Activated naive CD8-positive, alpha-beta T cell treated with anti-CD3 and anti-CD28 coated beads, Interleukin-2, amount 50 U/mL, for 24 hours (primary cell): Measurements from ENCODE around the gene CNTRL.

ENCODE experiments used
- ATAC-seq: fragments of 150-1000 bp; cut with Tn5 transposase; one replicate; pipeline ENCODE4 v1.10.0; 2021
- DNase-seq: peaks from one replicate; pipeline ENCODE4 v3.0.0; 2021
- H3K27ac Mint-ChIP-seq: one replicate; pipeline ENCODE4 v1.8.0; 2021; ENCODE audit warnings: mild to moderate bottlenecking, mixed read lengths
- H3K27me3 Mint-ChIP-seq: one replicate; pipeline ENCODE4 v1.8.0; 2021; ENCODE audit warnings: mixed read lengths
- H3K36me3 Mint-ChIP-seq: one replicate; pipeline ENCODE4 v1.8.0; 2021; ENCODE audit warnings: low read depth, mixed read lengths
- H3K4me1 Mint-ChIP-seq: one replicate; pipeline ENCODE4 v1.8.0; 2021; ENCODE audit warnings: mixed read lengths
- H3K4me3 Mint-ChIP-seq: one replicate; pipeline ENCODE4 v1.8.0; 2021; ENCODE audit warnings: mild to moderate bottlenecking, moderate library complexity, mixed read lengths
- H3K9me3 Mint-ChIP-seq: one replicate; pipeline ENCODE4 v1.8.0; 2021; ENCODE audit warnings: mixed read lengths

Gene CNTRL

DNA sequence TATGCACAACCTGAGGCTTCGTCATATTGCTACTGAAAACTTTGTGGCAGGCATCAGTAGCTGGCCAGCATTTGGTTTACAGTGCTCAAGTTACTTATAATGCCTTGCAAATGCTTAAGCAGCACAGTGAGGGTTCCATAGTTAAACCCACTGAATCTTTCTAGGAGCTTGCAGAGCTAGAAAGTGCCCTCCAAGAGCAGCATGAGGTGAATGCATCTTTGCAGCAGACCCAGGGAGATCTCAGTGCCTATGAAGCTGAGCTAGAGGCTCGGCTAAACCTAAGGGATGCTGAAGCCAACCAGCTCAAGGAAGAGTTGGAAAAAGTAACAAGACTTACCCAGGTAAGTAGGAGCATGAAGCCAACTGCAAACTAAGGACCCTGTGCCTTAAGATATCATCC is 60.9 kb downstream of the CNTRL start:
- no peaks in the 10 kb centered on the region for H3K9me3 Mint-ChIP-seq
- no peaks in the 10 kb centered on the region for H3K27me3 Mint-ChIP-seq
- H3K27ac Mint-ChIP-seq, result peak overlapping the region; percentile 33
- H3K4me1 Mint-ChIP-seq, result peaks cover 34% of the 10 kb centered on the region
- no peak overlapping the region for H3K4me3 Mint-ChIP-seq
- DNase-seq, result no peak
- ATAC-seq, result no peak
- peaks cover 70% of the 10 kb centered on the region for H3K36me3 Mint-ChIP-seq

DNA sequence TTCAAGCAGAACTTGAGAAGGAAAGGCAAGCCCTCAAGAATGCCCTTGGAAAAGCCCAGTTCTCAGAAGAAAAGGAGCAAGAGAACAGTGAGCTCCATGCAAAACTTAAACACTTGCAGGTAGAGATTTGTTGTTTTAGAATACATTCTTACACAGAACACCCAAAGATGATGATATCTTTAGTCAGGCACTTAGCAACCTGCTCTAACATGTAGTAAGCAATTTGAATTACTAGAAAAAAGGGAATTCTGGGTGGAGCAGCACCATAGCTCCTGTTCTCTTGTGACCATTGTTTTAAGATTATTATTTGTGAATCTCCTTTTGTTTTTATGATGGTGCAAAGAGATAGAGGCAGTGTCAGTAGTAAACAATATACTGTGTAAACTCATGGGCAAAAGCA is 63.8 kb downstream of the CNTRL start:
- H3K27ac Mint-ChIP-seq, result no peak overlapping the region
- ATAC-seq (no peak), DNase-seq (no peak)
- H3K27me3 Mint-ChIP-seq, result no peaks in the 10 kb centered on the region
- H3K9me3 Mint-ChIP-seq, result no peaks in the 10 kb centered on the region
- H3K4me3 Mint-ChIP-seq, result no peak overlapping the region
- peaks cover 69% of the 10 kb centered on the region for H3K36me3 Mint-ChIP-seq
- H3K4me1 Mint-ChIP-seq, result peaks cover 5% of the 10 kb centered on the region

DNA sequence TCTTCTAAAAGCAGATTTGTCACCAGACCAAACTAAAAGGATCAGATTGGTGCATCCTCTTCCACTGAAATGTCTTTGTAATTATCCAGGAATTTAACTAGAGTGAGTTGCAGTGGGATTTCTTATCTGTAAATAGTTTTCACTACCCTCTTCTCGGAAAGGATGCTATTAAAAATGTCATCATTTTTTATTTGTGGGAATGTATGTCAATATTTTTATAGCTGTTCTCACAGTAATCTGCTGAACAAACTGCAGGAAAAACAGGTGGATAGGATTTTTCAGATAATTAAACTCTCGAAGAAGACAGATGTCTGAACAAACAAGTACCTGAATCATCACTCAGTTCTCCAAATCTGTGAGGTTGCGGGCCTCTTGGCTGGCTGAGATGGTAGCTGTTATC is 64.2 kb downstream of the CNTRL start:
- Mint-ChIP-seq H3K4me3 (no peak overlapping the region), H3K36me3 (peaks cover 70% of the 10 kb centered on the region), H3K4me1 (peaks cover 4% of the 10 kb centered on the region), H3K27ac (no peak overlapping the region), H3K9me3 (no peaks in the 10 kb centered on the region), H3K27me3 (no peaks in the 10 kb centered on the region)
- ATAC-seq, result no peak
- DNase-seq, result no peak

DNA sequence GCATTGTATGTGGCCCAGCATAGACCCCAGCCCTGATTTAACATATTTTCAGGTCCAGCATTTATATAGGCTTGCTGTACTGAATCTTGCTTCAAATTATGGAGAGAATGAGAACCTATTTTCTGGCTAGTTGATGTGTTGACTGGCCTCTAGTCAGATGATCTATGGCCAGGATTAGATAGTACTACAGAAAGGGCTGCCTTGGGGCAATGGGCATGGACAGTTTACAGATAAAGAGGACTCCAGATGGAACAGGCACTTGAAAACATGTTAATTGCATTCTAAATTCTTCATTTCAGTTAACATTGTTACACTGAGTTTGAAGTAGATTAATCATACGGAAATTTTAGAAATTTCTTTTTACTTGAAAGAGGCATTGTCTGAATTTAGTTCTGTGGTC is 65.4 kb downstream of the CNTRL start:
- Mint-ChIP-seq H3K9me3 (no peaks in the 10 kb centered on the region), H3K4me3 (no peak overlapping the region)
- no peak for ATAC-seq

DNA sequence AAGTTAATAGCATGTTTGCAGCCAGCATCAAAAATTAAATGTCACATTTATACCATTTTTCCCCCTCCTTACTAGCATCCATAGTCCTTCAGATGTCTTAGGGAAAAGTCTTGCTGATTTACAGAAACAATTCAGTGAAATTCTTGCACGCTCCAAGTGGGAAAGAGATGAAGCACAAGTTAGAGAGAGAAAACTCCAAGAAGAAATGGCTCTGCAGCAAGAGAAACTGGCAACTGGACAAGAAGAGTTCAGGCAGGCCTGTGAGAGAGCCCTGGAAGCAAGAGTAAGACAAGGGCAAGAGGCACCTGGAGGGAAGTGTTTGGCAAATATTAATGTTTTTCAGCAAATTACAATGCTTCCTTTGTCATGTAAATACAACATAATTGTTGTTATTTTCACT is 66.6 kb downstream of the CNTRL start:
- H3K4me3 Mint-ChIP-seq, result no peak overlapping the region
- H3K27ac Mint-ChIP-seq, result no peak overlapping the region
- ATAC-seq (no peak), DNase-seq (no peak)
- no peaks in the 10 kb centered on the region for H3K9me3 Mint-ChIP-seq
- H3K36me3 Mint-ChIP-seq, result peaks cover 70% of the 10 kb centered on the region
- H3K27me3 Mint-ChIP-seq, result no peaks in the 10 kb centered on the region
- H3K4me1 Mint-ChIP-seq, result peaks cover 2% of the 10 kb centered on the region

More for the DNA sequence above, 65.4 kb downstream of the CNTRL start:
- Mint-ChIP-seq H3K27ac (no peak overlapping the region), H3K36me3 (peaks cover 71% of the 10 kb centered on the region), H3K27me3 (no peaks in the 10 kb centered on the region), H3K4me1 (peaks cover 2% of the 10 kb centered on the region)
- DNase-seq, result no peak

DNA sequence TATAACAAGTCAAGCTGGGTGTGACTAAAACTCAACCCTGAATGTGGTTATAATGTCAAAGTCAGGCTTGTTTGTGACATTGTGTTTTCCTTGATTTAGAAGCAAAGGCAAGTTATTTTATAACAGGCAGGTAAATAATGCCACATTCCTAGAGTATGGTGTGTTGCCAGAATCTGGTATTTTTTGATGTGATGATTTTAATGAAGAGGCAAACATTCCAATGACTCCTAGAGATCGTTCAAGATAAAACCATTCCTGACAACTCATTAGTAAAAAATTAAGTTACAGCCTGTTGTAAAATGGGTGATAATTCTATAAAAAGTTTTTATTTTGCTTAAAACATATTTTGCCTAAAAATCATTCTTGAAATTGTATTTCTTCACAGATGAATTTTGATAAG is 67.0 kb downstream of the CNTRL start:
- H3K4me3 Mint-ChIP-seq, result no peak overlapping the region
- no peaks in the 10 kb centered on the region for H3K27me3 Mint-ChIP-seq
- H3K27ac Mint-ChIP-seq, result no peak overlapping the region
- no peak for DNase-seq
- H3K36me3 Mint-ChIP-seq, result peaks cover 70% of the 10 kb centered on the region
- ATAC-seq, result no peak
- no peaks in the 10 kb centered on the region for H3K9me3 Mint-ChIP-seq
- peaks cover under 1% of the 10 kb centered on the region for H3K4me1 Mint-ChIP-seq

DNA sequence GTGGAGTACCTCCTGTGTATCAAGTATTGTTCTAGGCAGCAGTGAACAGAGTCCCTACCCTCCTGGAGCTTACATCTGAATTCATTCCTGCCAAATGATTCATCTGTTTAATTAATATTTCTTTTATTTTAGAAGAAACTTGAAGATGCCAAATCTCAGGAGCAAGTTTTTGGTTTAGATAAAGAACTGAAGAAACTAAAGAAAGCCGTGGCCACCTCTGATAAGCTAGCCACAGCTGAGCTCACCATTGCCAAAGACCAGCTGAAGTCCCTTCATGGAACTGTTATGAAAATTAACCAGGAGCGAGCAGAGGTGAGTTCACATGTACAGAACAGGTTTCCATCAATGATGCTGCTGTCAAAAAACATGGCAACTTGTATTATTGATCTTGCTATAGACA is 69.0 kb downstream of the CNTRL start:
- no peak for ATAC-seq
- Mint-ChIP-seq H3K27me3 (no peaks in the 10 kb centered on the region), H3K4me1 (no peaks in the 10 kb centered on the region), H3K27ac (no peak overlapping the region), H3K4me3 (no peak overlapping the region), H3K9me3 (no peaks in the 10 kb centered on the region), H3K36me3 (peaks cover 74% of the 10 kb centered on the region)
- no peak for DNase-seq

DNA sequence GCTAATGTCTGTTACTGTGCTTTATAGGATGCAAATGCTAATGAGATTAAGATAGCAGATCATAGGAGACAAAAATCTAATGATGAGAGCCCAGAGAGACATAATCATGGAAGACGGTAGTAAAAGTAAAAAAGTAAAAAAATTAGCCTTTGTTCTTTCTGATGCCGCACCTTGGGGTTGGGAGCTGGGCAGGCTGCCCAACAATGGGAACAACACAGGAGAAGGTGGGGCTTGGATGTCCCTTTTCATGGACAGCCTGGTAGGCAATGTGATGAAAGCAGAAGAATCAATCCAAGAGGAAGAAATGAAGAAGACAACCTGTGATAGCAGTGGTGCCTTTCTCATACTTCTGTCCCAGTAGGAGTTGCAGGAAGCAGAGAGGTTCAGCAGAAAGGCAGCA is 69.7 kb downstream of the CNTRL start:
- H3K4me3 Mint-ChIP-seq, result no peak overlapping the region
- no peak for DNase-seq
- no peaks in the 10 kb centered on the region for H3K9me3 Mint-ChIP-seq
- no peaks in the 10 kb centered on the region for H3K4me1 Mint-ChIP-seq
- H3K36me3 Mint-ChIP-seq, result peaks cover 73% of the 10 kb centered on the region
- no peaks in the 10 kb centered on the region for H3K27me3 Mint-ChIP-seq
- ATAC-seq, result no peak
- no peak overlapping the region for H3K27ac Mint-ChIP-seq

DNA sequence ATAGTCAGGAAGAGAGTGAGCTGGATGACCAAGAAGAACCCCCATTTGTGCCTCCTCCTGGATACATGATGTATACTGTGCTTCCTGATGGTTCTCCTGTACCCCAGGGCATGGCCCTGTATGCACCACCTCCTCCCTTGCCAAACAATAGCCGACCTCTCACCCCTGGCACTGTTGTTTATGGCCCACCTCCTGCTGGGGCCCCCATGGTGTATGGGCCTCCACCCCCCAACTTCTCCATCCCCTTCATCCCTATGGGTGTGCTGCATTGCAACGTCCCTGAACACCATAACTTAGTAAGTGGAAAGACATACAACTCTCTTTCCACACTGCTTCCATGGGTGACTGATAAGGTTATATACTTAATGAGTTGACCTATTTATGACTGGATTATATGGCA is 75.4 kb downstream of the CNTRL start:
- H3K9me3 Mint-ChIP-seq, result no peaks in the 10 kb centered on the region
- DNase-seq, result no peak
- no peak for ATAC-seq
- no peak overlapping the region for H3K4me3 Mint-ChIP-seq
- no peaks in the 10 kb centered on the region for H3K27me3 Mint-ChIP-seq
- H3K36me3 Mint-ChIP-seq, result peaks cover 63% of the 10 kb centered on the region
- no peak overlapping the region for H3K27ac Mint-ChIP-seq
- H3K4me1 Mint-ChIP-seq, result peaks cover 19% of the 10 kb centered on the region

DNA sequence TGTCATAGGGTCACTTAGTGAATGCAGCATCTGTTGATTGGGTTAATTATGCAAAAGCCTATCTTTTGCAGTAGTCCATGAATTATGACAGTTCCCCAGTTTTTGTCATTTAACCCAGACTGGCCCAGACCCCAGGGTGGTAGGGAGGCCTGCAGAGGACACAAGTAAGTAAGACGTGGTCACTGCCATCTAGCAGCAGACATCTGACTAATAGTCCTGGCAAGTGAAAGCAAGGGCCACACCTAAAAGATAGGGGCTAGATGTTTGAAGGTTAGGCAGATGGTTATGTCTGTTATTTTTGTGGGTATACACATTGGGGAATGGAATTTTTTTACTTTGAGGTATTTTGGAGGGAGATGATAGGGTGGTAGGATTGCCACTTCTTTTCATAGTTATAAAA is 78.9 kb downstream of the CNTRL start:
- Mint-ChIP-seq H3K36me3 (peaks cover 70% of the 10 kb centered on the region), H3K27me3 (no peaks in the 10 kb centered on the region), H3K27ac (no peak overlapping the region), H3K9me3 (no peaks in the 10 kb centered on the region), H3K4me1 (peaks cover 44% of the 10 kb centered on the region), H3K4me3 (no peak overlapping the region)
- no peak for ATAC-seq
- DNase-seq, result no peak

DNA sequence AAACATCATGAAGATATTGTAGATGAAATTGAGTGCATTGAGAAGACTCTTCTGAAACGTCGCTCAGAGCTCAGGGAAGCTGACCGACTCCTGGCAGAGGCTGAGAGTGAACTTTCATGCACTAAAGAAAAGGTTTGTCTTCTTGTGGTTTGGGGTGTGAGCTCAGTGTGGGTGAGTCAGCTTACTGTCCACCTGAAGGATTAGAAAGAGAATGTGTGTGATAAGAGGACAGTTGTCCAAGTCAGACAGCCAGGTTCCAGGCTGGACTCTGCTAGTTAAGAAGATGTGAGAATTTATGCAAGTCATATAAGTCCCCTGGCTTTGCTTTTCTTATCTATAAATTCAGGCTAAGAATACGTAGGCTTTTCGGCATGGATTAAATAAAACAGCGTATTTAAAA is 80.0 kb downstream of the CNTRL start:
- Mint-ChIP-seq H3K9me3 (no peaks in the 10 kb centered on the region), H3K27ac (peak overlapping the region; percentile 23), H3K36me3 (peaks cover 71% of the 10 kb centered on the region), H3K4me3 (no peak overlapping the region), H3K4me1 (peaks cover 52% of the 10 kb centered on the region), H3K27me3 (no peaks in the 10 kb centered on the region)
- DNase-seq (no peak), ATAC-seq (no peak)

DNA sequence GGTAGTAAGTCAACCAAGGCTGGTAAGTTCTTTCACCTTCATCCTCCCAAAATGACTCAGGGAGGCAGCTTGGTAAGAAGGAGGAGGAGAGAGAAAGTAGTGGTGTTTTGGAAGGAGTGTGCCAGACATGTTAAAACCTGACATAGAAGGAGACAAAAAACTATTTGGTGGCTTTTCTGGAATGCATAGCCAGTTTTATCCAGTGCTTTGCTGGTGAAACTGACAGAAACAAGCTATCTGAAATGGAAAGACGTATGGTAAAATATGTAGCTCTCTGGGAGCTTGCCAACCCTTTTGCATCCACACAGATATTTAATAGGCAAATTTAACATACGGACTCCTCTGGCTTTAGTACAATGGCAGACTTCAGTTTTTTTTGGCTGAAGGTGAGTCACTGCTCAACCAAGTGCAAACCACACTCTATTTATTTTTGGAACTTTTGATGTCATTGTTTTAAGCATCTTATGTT is 81.5 kb downstream of the CNTRL start:
- H3K4me3 Mint-ChIP-seq, result no peak overlapping the region
- DNase-seq (no peak), ATAC-seq (peak; percentile 89)
- H3K4me1 Mint-ChIP-seq, result peaks cover 54% of the 10 kb centered on the region
- peaks cover 76% of the 10 kb centered on the region for H3K36me3 Mint-ChIP-seq
- H3K27ac Mint-ChIP-seq, result peak overlapping the region; percentile 83
- H3K27me3 Mint-ChIP-seq, result no peaks in the 10 kb centered on the region
- no peaks in the 10 kb centered on the region for H3K9me3 Mint-ChIP-seq

DNA sequence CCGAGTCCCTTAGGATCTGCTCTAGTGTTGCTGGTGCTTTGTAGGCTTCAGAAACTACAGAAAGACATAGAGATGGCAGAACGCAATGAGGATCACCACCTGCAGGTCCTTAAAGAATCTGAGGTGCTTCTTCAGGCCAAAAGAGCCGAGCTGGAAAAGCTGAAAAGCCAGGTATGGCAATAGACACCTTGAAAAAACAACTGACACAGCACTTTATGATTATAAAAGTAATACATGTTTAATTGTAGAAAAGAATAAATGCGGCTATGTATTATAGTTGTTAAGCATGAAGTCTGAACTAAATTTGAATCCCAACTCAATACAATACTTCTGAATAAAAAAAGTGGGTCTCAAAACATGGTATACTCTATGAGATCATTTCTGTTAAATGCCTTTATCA is 83.2 kb downstream of the CNTRL start:
- ATAC-seq, result no peak

DNA sequence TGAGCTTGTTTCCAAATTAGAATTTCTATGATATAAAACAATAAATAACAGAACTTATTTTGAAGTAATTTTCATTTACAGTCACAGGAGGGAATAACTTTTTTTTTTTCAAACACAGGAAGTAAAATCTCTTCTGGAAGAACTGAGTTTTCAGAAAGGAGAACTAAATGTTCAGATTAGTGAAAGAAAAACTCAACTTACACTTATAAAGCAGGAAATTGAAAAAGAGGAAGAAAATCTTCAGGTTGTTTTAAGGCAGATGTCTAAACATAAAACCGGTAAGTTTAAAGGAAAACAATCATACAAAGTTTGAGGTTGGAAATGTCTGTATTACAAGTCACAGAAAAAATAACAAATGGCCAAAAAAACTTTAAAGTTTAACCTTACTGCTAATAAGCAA is 85.3 kb downstream of the CNTRL start:
- ATAC-seq (no peak), DNase-seq (no peak)
- H3K36me3 Mint-ChIP-seq, result peaks cover 73% of the 10 kb centered on the region
- no peaks in the 10 kb centered on the region for H3K27me3 Mint-ChIP-seq
- H3K4me1 Mint-ChIP-seq, result peaks cover 37% of the 10 kb centered on the region
- no peak overlapping the region for H3K4me3 Mint-ChIP-seq
- H3K27ac Mint-ChIP-seq, result peak overlapping the region; percentile 47
- no peaks in the 10 kb centered on the region for H3K9me3 Mint-ChIP-seq

More for the DNA sequence above, 83.2 kb downstream of the CNTRL start:
- no peak for DNase-seq
- Mint-ChIP-seq H3K36me3 (peaks cover 75% of the 10 kb centered on the region), H3K27me3 (no peaks in the 10 kb centered on the region), H3K27ac (no peak overlapping the region), H3K9me3 (no peaks in the 10 kb centered on the region), H3K4me3 (no peak overlapping the region), H3K4me1 (peaks cover 47% of the 10 kb centered on the region)

DNA sequence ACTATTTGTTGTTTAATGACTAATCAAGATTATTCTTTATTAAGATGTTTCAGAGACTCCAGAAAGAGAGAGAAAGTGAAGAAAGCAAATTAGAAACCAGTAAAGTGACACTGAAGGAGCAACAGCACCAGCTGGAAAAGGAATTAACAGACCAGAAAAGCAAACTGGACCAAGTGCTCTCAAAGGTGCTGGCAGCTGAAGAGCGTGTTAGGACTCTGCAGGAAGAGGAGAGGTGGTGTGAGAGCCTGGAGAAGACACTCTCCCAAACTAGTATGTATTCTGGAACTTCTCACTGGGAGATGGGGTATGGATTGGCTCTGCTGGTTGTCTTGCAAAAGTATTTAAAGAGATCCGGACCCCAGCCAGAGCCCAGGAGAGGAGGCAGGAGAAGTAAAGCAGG is 93.3 kb downstream of the CNTRL start:
- Mint-ChIP-seq H3K36me3 (peaks cover 73% of the 10 kb centered on the region), H3K4me3 (no peak overlapping the region)
- DNase-seq, result no peak

DNA sequence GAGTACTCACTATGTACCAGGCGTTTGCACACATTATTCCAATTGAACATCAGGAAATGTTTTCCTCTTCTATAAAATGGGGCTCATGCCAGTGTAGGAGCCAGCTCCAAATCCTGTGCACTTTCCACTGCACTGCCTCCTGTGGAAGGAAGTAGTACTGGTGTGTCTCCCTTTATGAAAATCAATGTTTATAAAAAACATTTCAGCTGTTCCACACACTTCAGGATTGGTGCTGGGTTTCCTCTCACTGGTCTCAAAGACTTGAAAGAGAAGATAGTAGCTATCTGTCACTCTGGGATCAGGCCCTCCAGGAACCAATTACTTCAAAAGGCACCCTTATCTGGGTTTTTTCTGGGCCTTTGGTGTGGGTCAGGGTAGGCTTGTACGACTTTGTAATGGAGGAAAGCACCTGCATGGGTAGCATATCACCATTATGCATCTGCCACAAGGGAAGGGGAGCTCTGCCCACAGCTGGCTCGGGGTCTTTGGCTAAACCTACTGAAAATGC is 94.4 kb downstream of the CNTRL start:
- Mint-ChIP-seq H3K36me3 (peaks cover 77% of the 10 kb centered on the region), H3K4me3 (no peak overlapping the region), H3K9me3 (no peaks in the 10 kb centered on the region), H3K27me3 (no peaks in the 10 kb centered on the region), H3K27ac (no peak overlapping the region), H3K4me1 (peaks cover 18% of the 10 kb centered on the region)
- DNase-seq, result no peak
- peak; percentile 49 for ATAC-seq

More for the DNA sequence above, 93.3 kb downstream of the CNTRL start:
- Mint-ChIP-seq H3K27me3 (no peaks in the 10 kb centered on the region), H3K9me3 (no peaks in the 10 kb centered on the region), H3K4me1 (peaks cover 18% of the 10 kb centered on the region), H3K27ac (no peak overlapping the region)
- no peak for ATAC-seq
